Measurements from ENCODE around the gene TTLL11. TPM values are rescaled to one million over a fixed set of nuclear protein-coding genes. Genes with fewer than 3 reads are reported as not detected.

TTLL11 gene
- polyA plus RNA-seq, 1 donor from 2014 or later, result 8.0 TPM

GRCh38 chr9:122129969-122130368 lies 36.9 kb upstream of the TTLL11 start:
- no peaks in the 10 kb centered on the region for H4K20me1 ChIP-seq (ENCODE audit: insufficient read depth)
- H3K4me2 ChIP-seq (ENCODE audit: low read length), result no peak overlapping the region
- no peak overlapping the region for H3K9ac ChIP-seq (ENCODE audit: low read length)
- no peak for TF ChIP-seq SMC3 (conservative IDR thresholded peaks at IDR 0.05; ENCODE audit: poor library complexity)
- no peak for TF ChIP-seq TAF1 (IDR thresholded peaks at IDR 0.05; ENCODE audit: low read depth)
- no peak for TF ChIP-seq EZH2 (IDR thresholded peaks at IDR 0.05; ENCODE audit: borderline replicate concordance, insufficient read depth, low read length, poor library complexity, severe bottlenecking)
- TF ChIP-seq EP300 (conservative IDR thresholded peaks at IDR 0.05; ENCODE audit: poor library complexity, severe bottlenecking), result no peak
- no peak for TF ChIP-seq MXI1 (conservative IDR thresholded peaks at IDR 0.05; ENCODE audit: poor library complexity, severe bottlenecking)
- no peak for TF ChIP-seq REST (IDR thresholded peaks at IDR 0.05; ENCODE audit: borderline replicate concordance)
- no peak for TF ChIP-seq RAD21 (conservative IDR thresholded peaks at IDR 0.05)
- TF ChIP-seq, protein P1, sequence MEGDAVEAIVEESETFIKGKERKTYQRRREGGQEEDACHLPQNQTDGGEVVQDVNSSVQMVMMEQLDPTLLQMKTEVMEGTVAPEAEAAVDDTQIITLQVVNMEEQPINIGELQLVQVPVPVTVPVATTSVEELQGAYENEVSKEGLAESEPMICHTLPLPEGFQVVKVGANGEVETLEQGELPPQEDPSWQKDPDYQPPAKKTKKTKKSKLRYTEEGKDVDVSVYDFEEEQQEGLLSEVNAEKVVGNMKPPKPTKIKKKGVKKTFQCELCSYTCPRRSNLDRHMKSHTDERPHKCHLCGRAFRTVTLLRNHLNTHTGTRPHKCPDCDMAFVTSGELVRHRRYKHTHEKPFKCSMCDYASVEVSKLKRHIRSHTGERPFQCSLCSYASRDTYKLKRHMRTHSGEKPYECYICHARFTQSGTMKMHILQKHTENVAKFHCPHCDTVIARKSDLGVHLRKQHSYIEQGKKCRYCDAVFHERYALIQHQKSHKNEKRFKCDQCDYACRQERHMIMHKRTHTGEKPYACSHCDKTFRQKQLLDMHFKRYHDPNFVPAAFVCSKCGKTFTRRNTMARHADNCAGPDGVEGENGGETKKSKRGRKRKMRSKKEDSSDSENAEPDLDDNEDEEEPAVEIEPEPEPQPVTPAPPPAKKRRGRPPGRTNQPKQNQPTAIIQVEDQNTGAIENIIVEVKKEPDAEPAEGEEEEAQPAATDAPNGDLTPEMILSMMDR (IDR thresholded peaks at IDR 0.05; ENCODE audit: poor library complexity, severe bottlenecking), result no peak
- no peak for TF ChIP-seq POLR2AphosphoS5 (IDR thresholded peaks at IDR 0.05)
- H3F3A ChIP-seq (ENCODE audit: insufficient read depth, low read length, poor library complexity, severe bottlenecking), result no peaks in the 10 kb centered on the region
- H3K9me2 ChIP-seq (ENCODE audit: insufficient read depth, low read length), result no peaks in the 10 kb centered on the region
- H2AFZ ChIP-seq (ENCODE audit: low read depth, low read length), result no peak overlapping the region
- H3K79me2 ChIP-seq (replicated peaks; ENCODE audit: insufficient read depth, low read length), result no peaks in the 10 kb centered on the region
- peaks cover 41% of the 10 kb centered on the region for H3K27me3 ChIP-seq (ENCODE audit: insufficient read depth, low read depth, low read length)
- H3K4me3 ChIP-seq (ENCODE audit: low read length), result no peak overlapping the region
- no peaks in the 10 kb centered on the region for H3K36me3 ChIP-seq (ENCODE audit: insufficient read depth, low read length)
- no peaks in the 10 kb centered on the region for H3K9me3 ChIP-seq (ENCODE audit: low read length)
- no peak overlapping the region for H3K27ac ChIP-seq (ENCODE audit: low read length)

GRCh38 chr9:122128969-122129343 lies 35.8 kb upstream of the TTLL11 start:
- Histone ChIP-seq H3K9ac (ENCODE audit: low read length) (no peak overlapping the region), H3K36me3 (ENCODE audit: insufficient read depth, low read length) (no peaks in the 10 kb centered on the region), H3K27ac (ENCODE audit: low read length) (no peak overlapping the region), H3K9me3 (ENCODE audit: low read length) (no peaks in the 10 kb centered on the region), H4K20me1 (ENCODE audit: insufficient read depth) (no peaks in the 10 kb centered on the region), H3K4me2 (ENCODE audit: low read length) (no peak overlapping the region), H3K79me2 (replicated peaks; ENCODE audit: insufficient read depth, low read length) (no peaks in the 10 kb centered on the region), H3K4me3 (ENCODE audit: low read length) (no peak overlapping the region), H3K9me2 (ENCODE audit: insufficient read depth, low read length) (no peaks in the 10 kb centered on the region), H3K27me3 (ENCODE audit: insufficient read depth, low read depth, low read length) (peaks cover 49% of the 10 kb centered on the region), H3F3A (ENCODE audit: insufficient read depth, low read length, poor library complexity, severe bottlenecking) (no peaks in the 10 kb centered on the region), H2AFZ (ENCODE audit: low read depth, low read length) (no peak overlapping the region)
- TF ChIP-seq SMC3 (conservative IDR thresholded peaks at IDR 0.05; ENCODE audit: poor library complexity) (no peak), MXI1 (conservative IDR thresholded peaks at IDR 0.05; ENCODE audit: poor library complexity, severe bottlenecking) (no peak), RAD21 (conservative IDR thresholded peaks at IDR 0.05) (no peak), EP300 (conservative IDR thresholded peaks at IDR 0.05; ENCODE audit: poor library complexity, severe bottlenecking) (no peak), TAF1 (IDR thresholded peaks at IDR 0.05; ENCODE audit: low read depth) (no peak), POLR2AphosphoS5 (IDR thresholded peaks at IDR 0.05) (no peak), REST (IDR thresholded peaks at IDR 0.05; ENCODE audit: borderline replicate concordance) (no peak), EZH2 (IDR thresholded peaks at IDR 0.05; ENCODE audit: borderline replicate concordance, insufficient read depth, low read length, poor library complexity, severe bottlenecking) (no peak)
- TF ChIP-seq, protein P1 (IDR thresholded peaks at IDR 0.05; ENCODE audit: poor library complexity, severe bottlenecking), result no peak
